ENCODE measurements around the gene RELA. TPM values are rescaled to one million over a fixed set of nuclear protein-coding genes. Genes with fewer than 3 reads are reported as not detected.

The RELA gene
- total and polyA plus RNA-seq, 2 donors (not counting 3 experiments of a cell fraction or from before 2014, with no cell fraction given), result 78.7 to 105 TPM

GRCh38 chr11:65650547-65651338 lies 12.0 kb downstream of the RELA start:
- H3K4me2 ChIP-seq (ENCODE audit: insufficient read depth, low read length), result no peak overlapping the region
- no peak overlapping the region for H2AFZ ChIP-seq (ENCODE audit: low read depth, low read length)
- H4K20me1 ChIP-seq (replicated peaks; ENCODE audit: control insufficient read depth, extremely low read depth, insufficient read depth, low read length), result no peaks in the 10 kb centered on the region
- H3K36me3 ChIP-seq (ENCODE audit: control insufficient read depth in 2 of 2, extremely low read depth in 1 of 2, insufficient read depth in 2 of 2, low read length in 2 of 2), result peaks cover 0 to 40% of the 10 kb centered on the region in 2 experiments
- no peak overlapping the region for H3K4me3 ChIP-seq (replicated peaks in 1 of 3; ENCODE audit: insufficient read depth in 1 of 3, low read depth in 1 of 3, low read length in 3 of 3)
- intact Hi-C loops (cut with micrococcal nuclease), result no loop called here
- BruUV-seq (replicated peaks), result no TSS peak
- no peak overlapping the region for H3K27ac ChIP-seq (ENCODE audit: insufficient read depth, low read depth, low read length)
- ChIA-PET CTCF (interaction anchor here (0.5 to 8.0 kb wide), 2 partner anchors 12 to 167 kb away, joined by 3 to 44 read pairs; partner anchors contain the start of gene SIPA1), POLR2A (interaction anchor here (1.2 to 3.9 kb wide), 3 partner anchors 12 to 13 kb away, joined by 4 to 19 read pairs (median 4); partner anchors contain the start of genes RELA and SIPA1)
- H3K9ac ChIP-seq (replicated peaks; ENCODE audit: extremely low read depth, insufficient read depth, low read length), result no peak overlapping the region
- dilution Hi-C loops (cut with MboI; ENCODE audit: extremely low pct_ligation_motif_present, low sequenced_read_pairs), result no loop called here
- no peaks in the 10 kb centered on the region for H3K79me2 ChIP-seq (ENCODE audit: control insufficient read depth, insufficient read depth, low read length)
- TF ChIP-seq MAX (IDR thresholded peaks at IDR 0.05; ENCODE audit: insufficient read depth, insufficient read length) (no peak), POLR2AphosphoS5 (IDR thresholded peaks at IDR 0.05; ENCODE audit: insufficient read depth, low read depth, low read length) (no peak), FOS (IDR thresholded peaks at IDR 0.05; ENCODE audit: borderline replicate concordance, insufficient read depth, low read length) (no peak), GATA2 (IDR thresholded peaks at IDR 0.05; ENCODE audit: insufficient read depth, insufficient read length, low read depth, low read length) (no peak), MYC (IDR thresholded peaks at IDR 0.05; ENCODE audit: low read depth, low read length) (no peak), EZH2 (IDR thresholded peaks at IDR 0.05; ENCODE audit: borderline replicate concordance, low read depth, low read length, severe bottlenecking) (no peak), JUN (IDR thresholded peaks at IDR 0.05; ENCODE audit: borderline replicate concordance, insufficient read depth, insufficient read length, low read depth) (no peak), POLR2A (IDR thresholded peaks at IDR 0.05; ENCODE audit: low read depth, low read length) (no peak)
- TF ChIP-seq, protein P1, sequence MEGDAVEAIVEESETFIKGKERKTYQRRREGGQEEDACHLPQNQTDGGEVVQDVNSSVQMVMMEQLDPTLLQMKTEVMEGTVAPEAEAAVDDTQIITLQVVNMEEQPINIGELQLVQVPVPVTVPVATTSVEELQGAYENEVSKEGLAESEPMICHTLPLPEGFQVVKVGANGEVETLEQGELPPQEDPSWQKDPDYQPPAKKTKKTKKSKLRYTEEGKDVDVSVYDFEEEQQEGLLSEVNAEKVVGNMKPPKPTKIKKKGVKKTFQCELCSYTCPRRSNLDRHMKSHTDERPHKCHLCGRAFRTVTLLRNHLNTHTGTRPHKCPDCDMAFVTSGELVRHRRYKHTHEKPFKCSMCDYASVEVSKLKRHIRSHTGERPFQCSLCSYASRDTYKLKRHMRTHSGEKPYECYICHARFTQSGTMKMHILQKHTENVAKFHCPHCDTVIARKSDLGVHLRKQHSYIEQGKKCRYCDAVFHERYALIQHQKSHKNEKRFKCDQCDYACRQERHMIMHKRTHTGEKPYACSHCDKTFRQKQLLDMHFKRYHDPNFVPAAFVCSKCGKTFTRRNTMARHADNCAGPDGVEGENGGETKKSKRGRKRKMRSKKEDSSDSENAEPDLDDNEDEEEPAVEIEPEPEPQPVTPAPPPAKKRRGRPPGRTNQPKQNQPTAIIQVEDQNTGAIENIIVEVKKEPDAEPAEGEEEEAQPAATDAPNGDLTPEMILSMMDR (IDR thresholded peaks at IDR 0.05; ENCODE audit: extremely low read depth in 1 of 2, insufficient read depth in 1 of 2, low read depth in 1 of 2, low read length in 2 of 2), result no peak
- no peaks in the 10 kb centered on the region for H3K9me3 ChIP-seq (replicated peaks; ENCODE audit: control insufficient read depth, insufficient read depth, low read length)
- no peaks in the 10 kb centered on the region for H3K27me3 ChIP-seq (ENCODE audit: control insufficient read depth in 2 of 2, insufficient read depth in 2 of 2, low read length in 2 of 2)
- DNase-seq (ENCODE audit: low read depth, low spot score), result no peak
- FAIRE-seq, result no peak
- peaks cover 23% of the 10 kb centered on the region for H3K4me1 ChIP-seq (ENCODE audit: control insufficient read depth, extremely low read depth, insufficient read depth, low read length)
- H3K9me1 ChIP-seq (replicated peaks; ENCODE audit: control insufficient read depth, extremely low read depth, insufficient read depth, low read length), result no peaks in the 10 kb centered on the region

Measured in endothelial cell of umbilical vein (primary cell).